ENCODE data around the gene CDH23. TPM values are rescaled to one million over a fixed set of nuclear protein-coding genes. Genes with fewer than 3 reads are reported as not detected.

Gene CDH23
- total RNA-seq, 4 donors from 2014 or later, result 14.4 to 29.6 (median 19.7) TPM

GRCh38 chr10:71698737-71699136 lies 302.0 kb downstream of the CDH23 start:
- H3K4me1 ChIP-seq, result peaks cover 32 to 50% (median 44%) of the 10 kb centered on the region in 4 donors
- DNase-seq (ENCODE audit: extremely low spot score), result no peak
- 85% methylated on average over 5 of the region's 5 CpGs for WGBS
- no peaks in the 10 kb centered on the region for H3K9me3 ChIP-seq
- intact Hi-C loops (cut with DNase I), result no loop called here
- no peak overlapping the region for H3K27ac ChIP-seq (replicated peaks in 1 of 4)
- TF ChIP-seq POLR2AphosphoS5 (IDR thresholded peaks at IDR 0.05) (no peak), POLR2A (IDR thresholded peaks at IDR 0.05; ENCODE audit: low read depth) (no peak), CTCF (IDR thresholded peaks at IDR 0.05) (no peak), EP300 (IDR thresholded peaks at IDR 0.05) (no peak)
- no peaks in the 10 kb centered on the region for H3K36me3 ChIP-seq
- H3K27me3 ChIP-seq, result no peaks in the 10 kb centered on the region
- H3K4me3 ChIP-seq, result no peak overlapping the region

- peaks cover 19 to 36% (median 24%) of the 10 kb centered on the region in 4 donors for H3K4me1 ChIP-seq
- intact Hi-C loops (cut with DNase I), result no loop called here
- no peak overlapping the region for H3K4me3 ChIP-seq
- no peak for DNase-seq (ENCODE audit: extremely low spot score)
- H3K9me3 ChIP-seq, result no peaks in the 10 kb centered on the region
- H3K27me3 ChIP-seq, result no peaks in the 10 kb centered on the region
- H3K27ac ChIP-seq (replicated peaks in 1 of 4), result no peak overlapping the region
- H3K36me3 ChIP-seq, result no peaks in the 10 kb centered on the region
- no peak for TF ChIP-seq EP300 (IDR thresholded peaks at IDR 0.05)
- TF ChIP-seq POLR2AphosphoS5 (IDR thresholded peaks at IDR 0.05), result no peak
- no peak for TF ChIP-seq POLR2A (IDR thresholded peaks at IDR 0.05; ENCODE audit: low read depth)
- TF ChIP-seq CTCF (IDR thresholded peaks at IDR 0.05), result no peak
- 85% methylated on average over 8 of the region's 11 CpGs for WGBS
These were observed 304.1 kb downstream of the CDH23 start for GRCh38 chr10:71700731-71701368.

DNA sequence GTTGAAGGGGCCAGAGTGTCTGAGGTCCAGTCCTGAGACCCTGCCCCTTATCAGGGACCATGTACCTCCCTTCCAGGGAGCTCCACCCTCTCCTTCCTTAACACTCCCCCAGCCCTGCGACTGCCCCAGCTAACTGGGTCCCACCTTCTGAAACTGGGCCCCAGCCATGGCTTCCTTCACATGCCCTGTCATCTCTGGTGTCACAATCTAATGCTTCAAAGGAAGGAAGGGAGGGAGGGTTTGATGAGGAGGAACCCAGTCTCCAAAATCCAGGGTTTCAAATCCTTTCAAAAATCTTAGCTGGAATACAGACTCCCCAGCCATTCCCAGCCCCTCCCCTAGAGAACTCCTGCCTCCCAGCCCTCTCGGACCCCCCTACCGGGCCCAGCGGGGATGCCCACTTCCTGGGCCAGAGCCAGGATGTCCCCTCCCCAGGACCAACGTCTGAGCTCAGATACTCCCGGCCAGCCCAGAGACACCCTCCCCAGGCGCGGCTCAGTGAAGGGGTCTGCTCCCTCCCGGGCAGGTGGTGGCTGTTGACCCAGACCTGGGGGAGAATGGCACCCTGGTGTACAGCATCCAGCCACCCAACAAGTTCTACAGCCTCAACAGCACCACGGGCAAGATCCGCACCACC lies 304.9 kb downstream of the CDH23 start:
- H3K27ac ChIP-seq (replicated peaks in 1 of 4), result no peak overlapping the region
- DNase-seq (ENCODE audit: extremely low spot score), result no peak
- 90% methylated on average over 3 of the region's 11 CpGs for WGBS
- H3K4me3 ChIP-seq, result no peak overlapping the region
- no peaks in the 10 kb centered on the region for H3K36me3 ChIP-seq
- H3K27me3 ChIP-seq, result no peaks in the 10 kb centered on the region
- intact Hi-C loops (cut with DNase I), result no loop called here
- TF ChIP-seq EP300 (IDR thresholded peaks at IDR 0.05) (no peak), POLR2A (IDR thresholded peaks at IDR 0.05; ENCODE audit: low read depth) (no peak), CTCF (IDR thresholded peaks at IDR 0.05) (no peak), POLR2AphosphoS5 (IDR thresholded peaks at IDR 0.05) (no peak)
- no peaks in the 10 kb centered on the region for H3K9me3 ChIP-seq
- peaks cover 11 to 28% (median 17%) of the 10 kb centered on the region in 4 donors for H3K4me1 ChIP-seq

DNA sequence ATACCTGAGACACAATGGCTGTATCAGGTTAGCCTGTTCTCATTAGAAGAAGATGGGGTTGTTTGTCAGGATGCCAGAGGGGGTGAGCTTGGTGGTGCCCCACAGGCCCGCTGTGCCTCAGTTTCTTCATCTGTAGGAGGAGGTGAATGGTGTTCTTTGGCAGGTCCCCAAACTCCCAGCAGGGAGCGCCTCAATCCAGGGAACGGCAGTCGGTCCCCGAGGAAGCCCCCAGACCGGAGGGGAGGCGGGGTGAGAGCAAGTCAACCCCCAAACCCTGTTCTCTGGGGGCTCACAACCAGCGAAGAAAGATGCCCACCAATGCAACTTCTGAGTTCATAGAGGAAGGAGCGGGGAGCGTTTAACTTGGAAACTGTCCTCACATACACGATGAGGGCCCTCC lies 306.9 kb downstream of the CDH23 start:
- intact Hi-C loops (cut with DNase I), result no loop called here
- WGBS, result 92% methylated on average over 6 of the region's 11 CpGs
- DNase-seq (ENCODE audit: extremely low spot score), result no peak
- TF ChIP-seq CTCF (IDR thresholded peaks at IDR 0.05) (no peak), POLR2A (IDR thresholded peaks at IDR 0.05; ENCODE audit: low read depth) (no peak), POLR2AphosphoS5 (IDR thresholded peaks at IDR 0.05) (no peak), EP300 (IDR thresholded peaks at IDR 0.05) (no peak)
- H3K27me3 ChIP-seq, result no peaks in the 10 kb centered on the region
- no peaks in the 10 kb centered on the region for H3K36me3 ChIP-seq
- H3K9me3 ChIP-seq, result no peaks in the 10 kb centered on the region
- no peak overlapping the region for H3K27ac ChIP-seq (replicated peaks in 1 of 4)
- peaks cover 13 to 34% (median 21%) of the 10 kb centered on the region in 4 donors for H3K4me1 ChIP-seq
- H3K4me3 ChIP-seq, result no peak overlapping the region
